AG09319 (cell line): Measurements from ENCODE around the gene CHAC1.

Source experiments
- DNase-seq: peaks from one replicate; pipeline ENCODE4 v3.0.0-alpha.2; 2010; ENCODE audit warnings: low read depth; ENCODE audit errors: extremely low read depth
- TF ChIP-seq, protein P1 (sequence below): IDR thresholded peaks from 2 replicates; pipeline ENCODE4 v1.5.1; 2011; ENCODE audit warnings: low read depth, mild to moderate bottlenecking, inconsistent platforms, low read length, moderate library complexity

CHAC1 gene

DNA sequence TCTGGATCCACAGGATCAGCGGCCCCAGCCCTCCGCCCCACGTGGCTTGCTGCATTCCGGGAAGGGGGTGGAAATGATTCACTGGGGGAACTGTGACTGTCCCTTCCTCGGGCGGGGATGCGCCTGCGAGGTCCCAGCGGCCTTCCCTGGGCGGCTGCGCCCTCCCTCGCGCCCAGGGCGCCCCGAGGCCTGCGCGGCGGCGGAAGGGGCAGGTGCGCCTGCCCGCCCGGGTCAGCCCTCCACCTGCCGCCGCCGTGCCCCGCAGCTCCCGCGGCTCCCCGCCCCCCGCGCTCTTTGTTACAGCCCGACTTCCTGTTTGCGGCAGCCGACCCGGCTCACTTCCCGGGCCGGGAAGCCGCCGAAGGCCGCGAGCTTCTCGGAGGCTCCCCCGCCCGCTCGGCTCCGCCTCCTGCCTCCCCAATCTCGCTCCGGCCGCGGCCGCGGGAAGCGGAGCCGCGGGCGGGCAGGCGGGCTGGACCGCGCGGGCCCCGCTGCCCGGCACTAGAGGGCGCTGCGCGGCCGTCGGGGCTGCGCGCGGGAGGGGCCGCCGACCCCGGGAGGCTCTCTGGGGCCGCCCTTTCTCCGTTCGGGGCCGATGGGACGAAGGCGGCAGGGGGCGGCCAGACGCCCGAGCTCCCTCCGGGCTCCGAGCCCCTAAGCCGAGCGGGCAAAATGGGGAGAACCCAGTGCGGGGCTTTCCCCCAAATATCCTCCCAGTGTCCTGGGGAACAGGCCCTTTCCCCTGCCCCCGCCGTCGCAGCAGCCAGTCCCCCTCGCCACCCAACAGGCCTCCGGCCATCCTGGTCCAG, 11.5 kb upstream of the CHAC1 start:
- no peak for DNase-seq

DNA sequence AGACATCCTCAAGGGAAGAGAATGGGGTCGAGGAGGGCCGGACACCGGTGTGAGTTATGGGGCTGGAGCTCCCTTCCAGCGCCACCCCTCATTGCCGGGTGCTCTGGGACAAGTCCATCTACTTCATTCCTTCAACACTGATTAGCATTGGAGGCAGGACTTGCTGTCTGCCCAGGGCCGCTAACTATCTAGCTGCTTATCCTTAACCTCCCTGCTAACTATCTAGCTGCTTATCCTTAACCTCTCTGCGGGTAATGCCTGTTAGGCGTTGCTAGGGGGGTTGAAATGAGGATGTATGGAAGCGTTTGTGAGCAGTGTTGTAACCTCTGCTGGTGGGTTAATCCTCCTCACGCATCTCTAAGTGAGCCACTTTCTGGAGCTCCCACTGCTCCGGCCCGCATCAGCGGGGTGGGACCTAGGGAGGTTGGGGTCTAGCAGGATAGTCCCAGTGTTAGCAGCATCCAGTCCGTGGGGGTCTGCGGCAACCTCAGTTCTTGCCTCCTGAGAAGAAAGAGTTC, 10.9 kb upstream of the CHAC1 start:
- no peak for DNase-seq

More for the DNA sequence above, 11.5 kb upstream of the CHAC1 start:
- TF ChIP-seq, protein P1, sequence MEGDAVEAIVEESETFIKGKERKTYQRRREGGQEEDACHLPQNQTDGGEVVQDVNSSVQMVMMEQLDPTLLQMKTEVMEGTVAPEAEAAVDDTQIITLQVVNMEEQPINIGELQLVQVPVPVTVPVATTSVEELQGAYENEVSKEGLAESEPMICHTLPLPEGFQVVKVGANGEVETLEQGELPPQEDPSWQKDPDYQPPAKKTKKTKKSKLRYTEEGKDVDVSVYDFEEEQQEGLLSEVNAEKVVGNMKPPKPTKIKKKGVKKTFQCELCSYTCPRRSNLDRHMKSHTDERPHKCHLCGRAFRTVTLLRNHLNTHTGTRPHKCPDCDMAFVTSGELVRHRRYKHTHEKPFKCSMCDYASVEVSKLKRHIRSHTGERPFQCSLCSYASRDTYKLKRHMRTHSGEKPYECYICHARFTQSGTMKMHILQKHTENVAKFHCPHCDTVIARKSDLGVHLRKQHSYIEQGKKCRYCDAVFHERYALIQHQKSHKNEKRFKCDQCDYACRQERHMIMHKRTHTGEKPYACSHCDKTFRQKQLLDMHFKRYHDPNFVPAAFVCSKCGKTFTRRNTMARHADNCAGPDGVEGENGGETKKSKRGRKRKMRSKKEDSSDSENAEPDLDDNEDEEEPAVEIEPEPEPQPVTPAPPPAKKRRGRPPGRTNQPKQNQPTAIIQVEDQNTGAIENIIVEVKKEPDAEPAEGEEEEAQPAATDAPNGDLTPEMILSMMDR = no peak; the same call in none of the 2 replicates

DNA sequence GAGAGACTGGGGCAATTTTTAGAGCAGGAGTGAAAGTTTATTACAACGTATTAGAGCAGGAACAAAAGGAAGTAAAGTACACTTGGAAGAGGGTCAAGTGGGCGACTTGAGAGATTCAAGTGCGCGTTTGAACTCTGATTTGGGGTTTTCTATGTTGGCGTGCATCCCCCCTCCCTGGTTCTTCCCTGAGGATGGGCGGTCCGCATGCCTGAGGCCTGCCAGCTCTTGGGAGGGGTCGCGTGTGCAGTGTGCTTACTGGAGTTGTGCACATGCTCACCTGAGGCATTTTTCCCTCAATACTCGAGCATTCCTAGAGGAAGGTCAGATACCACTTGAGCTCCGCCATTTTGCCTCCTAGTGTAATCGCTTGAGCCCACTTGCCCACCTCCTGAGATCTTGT, 10.4 kb upstream of the CHAC1 start:
- TF ChIP-seq, protein P1 = no peak
- no peak for DNase-seq

More for the DNA sequence above, 10.9 kb upstream of the CHAC1 start:
- TF ChIP-seq, protein P1 = no peak

DNA sequence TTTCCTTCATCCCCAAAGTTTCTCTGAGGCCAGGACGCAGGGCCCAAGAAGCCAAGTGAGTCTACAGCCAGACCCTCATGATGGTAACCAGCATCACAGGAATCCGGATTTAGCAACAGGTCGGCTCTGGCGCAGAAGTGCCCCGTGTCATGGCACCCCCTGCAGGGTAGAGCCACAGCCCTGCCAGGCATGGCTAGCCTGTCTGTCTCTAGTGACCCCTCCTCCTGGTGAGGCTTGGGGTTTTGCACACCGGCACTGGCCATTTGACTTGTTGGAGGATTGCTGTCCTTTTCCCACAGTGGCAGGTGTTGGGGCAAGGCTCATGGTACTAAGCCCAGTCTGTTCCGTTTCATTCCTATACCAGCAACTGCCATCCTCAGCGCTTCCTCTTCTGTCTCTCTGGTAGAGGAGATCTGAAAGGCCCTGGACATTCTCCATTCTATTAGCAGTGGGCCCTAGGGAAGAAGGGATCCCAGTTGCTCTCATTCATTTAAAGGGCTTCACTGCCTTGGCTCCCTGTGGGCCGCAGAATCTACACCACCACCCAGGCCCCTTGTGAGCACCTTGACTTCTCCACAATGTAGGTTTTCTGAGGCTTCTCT, 9.4 kb upstream of the CHAC1 start:
- no peak for DNase-seq
- TF ChIP-seq, protein P1 = no peak

DNA sequence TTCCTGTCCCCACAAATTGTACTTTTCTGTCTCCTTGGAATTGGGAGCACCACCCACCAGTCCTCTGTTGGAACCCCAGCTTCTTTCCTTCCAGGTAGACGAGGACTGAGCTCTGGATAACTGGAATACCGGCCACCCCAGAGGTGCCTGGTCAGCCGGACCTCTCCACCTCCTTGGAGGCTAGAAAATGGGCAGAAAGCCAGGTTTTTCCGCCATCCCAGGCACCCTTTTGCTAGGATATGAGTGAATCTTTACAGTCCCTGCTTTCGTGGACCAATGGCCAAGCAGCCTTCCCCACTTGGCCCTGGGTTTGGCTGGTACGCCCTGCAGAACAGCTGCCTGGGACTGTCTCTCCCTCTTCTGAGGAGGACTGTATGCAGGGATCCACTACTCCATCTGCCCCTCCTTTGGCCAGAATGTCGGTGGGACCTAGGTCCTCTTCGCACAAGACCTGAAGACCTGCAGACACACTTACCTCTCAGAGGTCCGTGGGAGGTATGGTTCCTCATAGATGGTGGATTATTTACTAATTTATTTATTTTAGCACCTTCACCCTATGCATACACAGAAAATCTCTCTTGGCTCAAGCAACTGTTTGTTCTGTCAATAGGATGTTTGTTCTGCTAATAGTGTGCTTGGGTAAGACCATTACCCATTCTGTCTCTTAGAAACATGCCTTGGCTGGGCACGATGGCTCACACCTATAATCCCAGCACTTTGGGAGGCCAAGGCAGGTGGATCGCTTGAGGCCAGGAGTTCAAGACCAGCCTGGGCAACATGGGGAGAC, 8.6 kb upstream of the CHAC1 start:
- TF ChIP-seq, protein P1 = no peak
- no peak for DNase-seq

DNA sequence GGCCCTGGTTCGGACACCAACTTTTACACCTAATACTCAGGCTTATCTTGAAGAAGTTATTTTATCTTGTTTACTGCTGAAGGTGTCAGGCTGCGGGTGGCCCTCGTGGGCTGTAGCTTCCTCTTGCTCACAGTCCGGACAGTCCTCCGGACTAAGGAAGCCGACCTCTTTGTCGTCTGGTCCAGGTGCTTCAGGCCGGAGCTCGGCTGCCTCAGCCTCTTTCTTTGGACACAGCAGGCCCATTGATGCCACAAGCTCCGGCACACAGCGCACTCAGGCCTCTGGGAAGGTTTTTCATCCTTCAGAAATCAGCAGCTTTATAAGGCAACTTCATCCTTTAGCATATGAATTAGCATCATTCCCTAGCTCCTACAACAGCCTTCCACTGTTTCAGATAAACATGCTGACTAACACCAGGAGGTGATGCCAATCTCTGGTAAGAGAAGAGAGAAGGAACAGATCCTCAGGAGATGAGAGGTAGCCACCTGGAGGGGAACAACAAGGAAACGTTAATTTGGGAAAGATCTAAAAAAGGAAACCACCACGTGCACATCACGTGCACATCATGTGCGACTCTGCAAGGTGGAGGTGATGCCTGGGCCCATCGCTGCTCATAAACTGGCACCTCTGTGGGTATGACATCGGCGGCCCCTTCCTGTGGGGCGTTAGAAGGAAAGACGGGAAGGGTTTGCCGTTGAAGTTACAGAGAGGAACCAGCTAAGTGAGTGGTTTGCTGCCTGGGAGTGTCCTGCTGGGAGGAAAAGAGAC, 4.4 kb upstream of the CHAC1 start:
- TF ChIP-seq, protein P1 = no peak
- no peak for DNase-seq
